ENCODE measurements around the gene TMEM225B. TPM values are rescaled to one million over a fixed set of nuclear protein-coding genes. Genes with fewer than 3 reads are reported as not detected.

Gene TMEM225B
- total RNA-seq, 2 donors from 2014 or later, result 0.26 to 3.2 TPM

GRCh38 chr7:99551767-99552463 lies 46.2 kb upstream of the TMEM225B start, which contains the start of gene FAM200A:
FAM200A (minus strand) TSS chr7:99552114; CDS start chr7:99548407, 3,707 bp downstream.
- H3K4me1 ChIP-seq (ENCODE audit: control insufficient read depth, insufficient read depth, low read length), result no peaks in the 10 kb centered on the region
- H3K27ac Mint-ChIP-seq, result peak within 1 kb of the TSS; percentile 91

DNA sequence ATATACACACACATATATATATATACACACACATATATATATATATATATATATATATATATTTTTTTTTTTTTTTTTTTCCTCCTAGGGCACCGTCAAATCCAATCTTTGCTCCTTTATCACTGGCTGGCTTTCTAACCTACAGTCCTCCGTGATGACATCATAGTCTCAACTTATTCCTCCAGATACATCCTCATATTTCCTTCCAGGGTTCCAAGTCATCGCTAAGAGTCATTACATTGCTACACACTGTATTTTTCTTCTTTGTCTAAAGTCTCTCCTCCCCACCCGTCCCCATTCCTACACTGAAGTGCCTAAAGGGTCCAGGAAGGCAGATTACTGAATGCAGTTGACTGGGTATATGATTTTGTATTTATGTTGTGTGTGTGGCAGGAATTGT lies 45.0 kb upstream of the TMEM225B start:
- Histone ChIP-seq H3K4me3 (ENCODE audit: low read length) (no peak overlapping the region), H3K9ac (ENCODE audit: extremely low read depth, low read length, poor library complexity, severe bottlenecking) (no peak overlapping the region), H3K27ac (ENCODE audit: low read depth, low read length) (no peak overlapping the region), H3K9me3 (ENCODE audit: control insufficient read depth, low read length) (peaks cover 2% of the 10 kb centered on the region), H3K27me3 (ENCODE audit: control insufficient read depth, insufficient read depth, low read length, poor library complexity, severe bottlenecking) (no peaks in the 10 kb centered on the region), H3K4me1 (ENCODE audit: control insufficient read depth, insufficient read depth, low read length) (no peaks in the 10 kb centered on the region), H3K36me3 (ENCODE audit: control insufficient read depth, insufficient read depth, low read length) (peaks cover 25% of the 10 kb centered on the region)
- no peak for DNase-seq
- no peak overlapping the region for H3K4me3 Mint-ChIP-seq
- TF ChIP-seq CTCF (conservative IDR thresholded peaks at IDR 0.05), result no peak
- no peak overlapping the region for H3K27ac Mint-ChIP-seq
- peaks cover 21% of the 10 kb centered on the region for H3K9me3 Mint-ChIP-seq
- no peaks in the 10 kb centered on the region for H3K27me3 Mint-ChIP-seq (ENCODE audit: insufficient read depth)
- peaks cover 26% of the 10 kb centered on the region for H3K36me3 Mint-ChIP-seq (ENCODE audit: low read depth)
- 98 to 100% methylated on average over 2 to 4 of the region's 4 CpGs for WGBS, 2 experiments (ENCODE audit: insufficient coverage in 1 of 2, insufficient read length in 1 of 2)
- H3K4me1 Mint-ChIP-seq, result peaks cover 10% of the 10 kb centered on the region

More at GRCh38 chr7:99551767-99552463, 46.2 kb upstream of the TMEM225B start, which contains the start of gene FAM200A:
- H3K4me3 ChIP-seq (ENCODE audit: low read length), result peak within 1 kb of the TSS; percentile 97
- Mint-ChIP-seq H3K4me3 (peak within 1 kb of the TSS; percentile 88), H3K27me3 (ENCODE audit: insufficient read depth) (no peaks in the 10 kb centered on the region), H3K9me3 (peaks cover 27% of the 10 kb centered on the region), H3K36me3 (ENCODE audit: low read depth) (peaks cover 38% of the 10 kb centered on the region), H3K4me1 (peaks cover 5% of the 10 kb centered on the region)
- WGBS, 2 experiments (ENCODE audit: insufficient coverage in 1 of 2, insufficient read length in 1 of 2), result 0 to 2% methylated on average over 14 to 36 of the region's 37 CpGs
- TF ChIP-seq CTCF (conservative IDR thresholded peaks at IDR 0.05), result no peak
- peak; percentile 93 for DNase-seq
- peak within 1 kb of the TSS; percentile 84 for H3K9ac ChIP-seq (ENCODE audit: extremely low read depth, low read length, poor library complexity, severe bottlenecking)
- H3K9me3 ChIP-seq (ENCODE audit: control insufficient read depth, low read length), result peaks cover 14% of the 10 kb centered on the region
- no peaks in the 10 kb centered on the region for H3K27me3 ChIP-seq (ENCODE audit: control insufficient read depth, insufficient read depth, low read length, poor library complexity, severe bottlenecking)
- no peak within 1 kb of the TSS for H3K27ac ChIP-seq (ENCODE audit: low read depth, low read length)
- peaks cover 36% of the 10 kb centered on the region for H3K36me3 ChIP-seq (ENCODE audit: control insufficient read depth, insufficient read depth, low read length)

DNA sequence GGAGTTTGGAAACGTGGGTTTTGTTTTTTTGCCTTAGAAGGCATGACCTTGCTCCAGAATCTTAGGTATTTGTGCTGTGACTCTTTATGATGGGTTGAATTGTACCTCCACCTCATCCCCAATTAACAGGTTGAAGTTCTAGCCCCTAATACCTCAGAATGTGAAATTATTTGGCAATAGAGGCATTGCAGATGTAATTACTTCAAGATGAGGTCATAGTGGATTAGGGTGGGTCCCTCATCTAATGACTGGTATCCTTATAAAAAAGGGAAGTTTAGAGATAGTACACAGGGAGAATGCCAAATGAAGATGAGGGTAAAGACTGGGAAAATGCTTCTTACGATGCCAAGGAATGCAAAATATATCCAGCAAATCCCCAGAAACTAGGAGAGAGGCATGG lies 43.1 kb upstream of the TMEM225B start:
- Mint-ChIP-seq H3K36me3 (ENCODE audit: low read depth) (peaks cover 13% of the 10 kb centered on the region), H3K27ac (no peak overlapping the region), H3K4me3 (no peak overlapping the region), H3K9me3 (peaks cover 9% of the 10 kb centered on the region), H3K27me3 (ENCODE audit: insufficient read depth) (no peaks in the 10 kb centered on the region), H3K4me1 (peaks cover 10% of the 10 kb centered on the region)
- Histone ChIP-seq H3K4me3 (ENCODE audit: low read length) (no peak overlapping the region), H3K9me3 (ENCODE audit: control insufficient read depth, low read length) (no peaks in the 10 kb centered on the region), H3K9ac (ENCODE audit: extremely low read depth, low read length, poor library complexity, severe bottlenecking) (no peak overlapping the region), H3K27me3 (ENCODE audit: control insufficient read depth, insufficient read depth, low read length, poor library complexity, severe bottlenecking) (no peaks in the 10 kb centered on the region), H3K36me3 (ENCODE audit: control insufficient read depth, insufficient read depth, low read length) (peaks cover 20% of the 10 kb centered on the region), H3K27ac (ENCODE audit: low read depth, low read length) (no peak overlapping the region), H3K4me1 (ENCODE audit: control insufficient read depth, insufficient read depth, low read length) (no peaks in the 10 kb centered on the region)
- no peak for DNase-seq
- WGBS, 2 experiments (ENCODE audit: insufficient coverage in 1 of 2, insufficient read length in 1 of 2), result 84 to 100% methylated on average over 1 to 2 of the region's 2 CpGs
- no peak for TF ChIP-seq CTCF (conservative IDR thresholded peaks at IDR 0.05)

All from endodermal cell (in vitro differentiated cells).